ENCODE measurements around the gene UMODL1.

Gene UMODL1

GRCh38 chr21:42149656-42150473, 78.7 kb downstream of the UMODL1 start:
- DNase-seq (ENCODE audit: low read depth): no peak

- no peak for DNase-seq (ENCODE audit: low read depth)
Observed at GRCh38 chr21:42150474-42151085, 79.5 kb downstream of the UMODL1 start.

- no peak for DNase-seq (ENCODE audit: low read depth)
Observed at GRCh38 chr21:42151148-42151947, 80.2 kb downstream of the UMODL1 start.

GRCh38 chr21:42151948-42152220, 80.8 kb downstream of the UMODL1 start:
- no peak for DNase-seq (ENCODE audit: low read depth)

- no peak for DNase-seq (ENCODE audit: low read depth)
Observed at GRCh38 chr21:42153046-42153686, 82.0 kb downstream of the UMODL1 start.

- DNase-seq (ENCODE audit: low read depth): no peak
Observed at GRCh38 chr21:42153746-42154145, 82.6 kb downstream of the UMODL1 start.

- no peak for DNase-seq (ENCODE audit: low read depth)
Observed at GRCh38 chr21:42154237-42155044, 83.3 kb downstream of the UMODL1 start.

- no peak for DNase-seq (ENCODE audit: low read depth)
Observed at GRCh38 chr21:42155045-42155855, 84.1 kb downstream of the UMODL1 start.

- DNase-seq (ENCODE audit: low read depth): no peak
Observed at GRCh38 chr21:42156690-42157605, 85.8 kb downstream of the UMODL1 start.

- DNase-seq (ENCODE audit: low read depth): no peak
Observed at GRCh38 chr21:42157606-42158310, 86.6 kb downstream of the UMODL1 start.

- DNase-seq (ENCODE audit: low read depth): no peak
Observed at GRCh38 chr21:42158846-42159245, 87.7 kb downstream of the UMODL1 start.

GRCh38 chr21:42159560-42160110, 88.5 kb downstream of the UMODL1 start:
- no peak for DNase-seq (ENCODE audit: low read depth)

GRCh38 chr21:42160111-42160721, 89.1 kb downstream of the UMODL1 start:
- DNase-seq (ENCODE audit: low read depth): no peak

- DNase-seq (ENCODE audit: low read depth): no peak
Observed at GRCh38 chr21:42160765-42161164, 89.6 kb downstream of the UMODL1 start.

- DNase-seq (ENCODE audit: low read depth): no peak
Observed at GRCh38 chr21:42161401-42161955, 90.4 kb downstream of the UMODL1 start.

- DNase-seq (ENCODE audit: low read depth): no peak
Observed at GRCh38 chr21:42161956-42162681, 91.0 kb downstream of the UMODL1 start.

- no peak for DNase-seq (ENCODE audit: low read depth)
Observed at GRCh38 chr21:42162831-42163510, 91.9 kb downstream of the UMODL1 start.

Data from fibroblast of the conjunctiva (primary cell).